Uterus (tissue), 2 donors: ENCODE data around the gene TNS4.

Experiments
- POLR2A ChIP-seq, 2 donors: fragments of 450-650 bp; IDR thresholded peaks; one replicate each; pipeline ENCODE4 v1.6.1; 2016; ENCODE audit warnings: antibody characterized with exemption in 2 of 2, mild to moderate bottlenecking in 1 of 2, moderate library complexity in 1 of 2
- TF ChIP-seq, protein P1 (sequence below), 4 experiments: fragments of 200-600 bp in 2 of 4; fragments of 450-650 bp in 2 of 4; sonication (generic) in 2 of 4; IDR thresholded peaks; one replicate each; pipeline ENCODE4 v1.5.1; 2016 to 2019; ENCODE audit warnings: antibody characterized with exemption in 4 of 4, mild to moderate bottlenecking in 2 of 4, moderate library complexity in 1 of 4

DNA sequence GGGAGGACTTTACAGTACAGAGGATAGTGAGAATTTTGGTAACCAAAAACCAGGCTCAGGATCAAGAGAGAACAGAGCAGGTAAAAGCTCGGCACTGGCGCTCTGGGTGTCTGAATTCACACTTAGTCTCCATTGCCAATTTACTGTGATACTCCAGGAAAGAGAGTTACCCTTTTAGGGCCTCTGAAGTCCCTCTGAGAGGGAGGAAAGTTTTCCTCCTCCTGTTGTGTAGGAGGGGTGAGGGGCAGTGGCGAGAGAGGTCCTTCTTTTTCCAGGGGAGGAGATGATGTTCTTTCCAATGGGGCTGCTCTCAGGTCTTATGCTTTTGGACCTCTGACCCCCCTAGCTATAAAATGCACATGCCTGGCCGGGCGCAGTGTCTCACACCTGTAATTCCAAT lies 5.4 kb upstream of the TNS4 start:
- TF ChIP-seq, protein P1, sequence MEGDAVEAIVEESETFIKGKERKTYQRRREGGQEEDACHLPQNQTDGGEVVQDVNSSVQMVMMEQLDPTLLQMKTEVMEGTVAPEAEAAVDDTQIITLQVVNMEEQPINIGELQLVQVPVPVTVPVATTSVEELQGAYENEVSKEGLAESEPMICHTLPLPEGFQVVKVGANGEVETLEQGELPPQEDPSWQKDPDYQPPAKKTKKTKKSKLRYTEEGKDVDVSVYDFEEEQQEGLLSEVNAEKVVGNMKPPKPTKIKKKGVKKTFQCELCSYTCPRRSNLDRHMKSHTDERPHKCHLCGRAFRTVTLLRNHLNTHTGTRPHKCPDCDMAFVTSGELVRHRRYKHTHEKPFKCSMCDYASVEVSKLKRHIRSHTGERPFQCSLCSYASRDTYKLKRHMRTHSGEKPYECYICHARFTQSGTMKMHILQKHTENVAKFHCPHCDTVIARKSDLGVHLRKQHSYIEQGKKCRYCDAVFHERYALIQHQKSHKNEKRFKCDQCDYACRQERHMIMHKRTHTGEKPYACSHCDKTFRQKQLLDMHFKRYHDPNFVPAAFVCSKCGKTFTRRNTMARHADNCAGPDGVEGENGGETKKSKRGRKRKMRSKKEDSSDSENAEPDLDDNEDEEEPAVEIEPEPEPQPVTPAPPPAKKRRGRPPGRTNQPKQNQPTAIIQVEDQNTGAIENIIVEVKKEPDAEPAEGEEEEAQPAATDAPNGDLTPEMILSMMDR (IDR thresholded peaks at IDR 0.05) = no peak
- TF ChIP-seq POLR2A (IDR thresholded peaks at IDR 0.05) = no peak
